ENCODE results near the gene OSBP2. TPM values are rescaled to one million over a fixed set of nuclear protein-coding genes. Genes with fewer than 3 reads are reported as not detected.

Gene OSBP2
- polyA plus RNA-seq, 1 donor (not counting 4 experiments of a cell fraction or from before 2014, with no cell fraction given): 3.0 TPM

- no peaks in the 10 kb centered on the region for H3K27me3 ChIP-seq (ENCODE audit: control insufficient read depth, extremely low read depth, insufficient read depth, low read length)
- FAIRE-seq: no peak
- no peak overlapping the region for H2AFZ ChIP-seq (ENCODE audit: control insufficient read depth, low read length)
- no peaks in the 10 kb centered on the region for H3K36me3 ChIP-seq (ENCODE audit: control insufficient read depth in 2 of 2, extremely low read depth in 1 of 2, insufficient read depth in 2 of 2, low read length in 2 of 2)
- no peaks in the 10 kb centered on the region for H3K79me2 ChIP-seq (ENCODE audit: control insufficient read depth, insufficient read depth, low read length)
- no peak for DNase-seq (ENCODE audit: low read depth, low spot score)
- H3K4me3 ChIP-seq (ENCODE audit: control insufficient read depth in 2 of 3, extremely low read depth in 1 of 3, insufficient read depth in 2 of 3, low read depth in 1 of 3, low read length in 3 of 3): no peak overlapping the region
- H4K20me1 ChIP-seq (ENCODE audit: control insufficient read depth, extremely low read depth, insufficient read depth, low read length): no peaks in the 10 kb centered on the region
- no peaks in the 10 kb centered on the region for H3K9me3 ChIP-seq (ENCODE audit: control insufficient read depth, low read depth, low read length)
- dilution Hi-C loops (cut with MboI; ENCODE audit: extremely low pct_ligation_motif_present, low sequenced_read_pairs): no loop called here
- H3K27ac ChIP-seq (ENCODE audit: control insufficient read depth, insufficient read depth, low read length): no peak overlapping the region
- no peak overlapping the region for H3K4me2 ChIP-seq (ENCODE audit: control insufficient read depth, extremely low read depth, insufficient read depth, low read depth, low read length)
- no peaks in the 10 kb centered on the region for H3K9me1 ChIP-seq (ENCODE audit: control insufficient read depth, extremely low read depth, insufficient read depth, low read length)
- no peak overlapping the region for H3K9ac ChIP-seq (ENCODE audit: control insufficient read depth, extremely low read depth, insufficient read depth, low read length)
- no peaks in the 10 kb centered on the region for H3K4me1 ChIP-seq (ENCODE audit: control insufficient read depth, extremely low read depth, insufficient read depth, low read length)
- TF ChIP-seq CTCF (optimal IDR thresholded peaks at IDR 0.05 in 1 of 3, IDR thresholded peaks at IDR 0.05 in 1 of 3, conservative IDR thresholded peaks at IDR 0.05 in 1 of 3; ENCODE audit: extremely low read depth in 1 of 3, insufficient read depth in 2 of 3, low read length in 3 of 3) (no peak), EZH2 (IDR thresholded peaks at IDR 0.05; ENCODE audit: low read length) (no peak)
Measured at GRCh38 chr22:30795118-30795517, 100.4 kb downstream of the OSBP2 start.

GRCh38 chr22:30801695-30802094 is 107.0 kb downstream of the OSBP2 start:
- TF ChIP-seq EZH2 (IDR thresholded peaks at IDR 0.05; ENCODE audit: low read length): no peak
- no peak for TF ChIP-seq CTCF (optimal IDR thresholded peaks at IDR 0.05 in 1 of 3, IDR thresholded peaks at IDR 0.05 in 1 of 3, conservative IDR thresholded peaks at IDR 0.05 in 1 of 3; ENCODE audit: extremely low read depth in 1 of 3, insufficient read depth in 2 of 3, low read length in 3 of 3)
- no peaks in the 10 kb centered on the region for H3K79me2 ChIP-seq (ENCODE audit: control insufficient read depth, insufficient read depth, low read length)
- no peak overlapping the region for H3K27ac ChIP-seq (ENCODE audit: control insufficient read depth, insufficient read depth, low read length)
- DNase-seq (ENCODE audit: low read depth, low spot score) (no peak), FAIRE-seq (no peak)
- dilution Hi-C loops (cut with MboI; ENCODE audit: extremely low pct_ligation_motif_present, low sequenced_read_pairs): no loop called here
- peaks cover 40% of the 10 kb centered on the region for H3K4me1 ChIP-seq (ENCODE audit: control insufficient read depth, extremely low read depth, insufficient read depth, low read length)
- H4K20me1 ChIP-seq (ENCODE audit: control insufficient read depth, extremely low read depth, insufficient read depth, low read length): no peaks in the 10 kb centered on the region
- H3K4me3 ChIP-seq (ENCODE audit: control insufficient read depth in 2 of 3, extremely low read depth in 1 of 3, insufficient read depth in 2 of 3, low read depth in 1 of 3, low read length in 3 of 3): peak overlapping the region in 1 of 3 experiments; percentile 65
- peak overlapping the region; percentile 84 for H3K4me2 ChIP-seq (ENCODE audit: control insufficient read depth, extremely low read depth, insufficient read depth, low read depth, low read length)
- H3K9ac ChIP-seq (ENCODE audit: control insufficient read depth, extremely low read depth, insufficient read depth, low read length): no peak overlapping the region
- peaks cover 4% of the 10 kb centered on the region for H3K9me1 ChIP-seq (ENCODE audit: control insufficient read depth, extremely low read depth, insufficient read depth, low read length)
- H2AFZ ChIP-seq (ENCODE audit: control insufficient read depth, low read length): no peak overlapping the region
- H3K9me3 ChIP-seq (ENCODE audit: control insufficient read depth, low read depth, low read length): no peaks in the 10 kb centered on the region
- H3K27me3 ChIP-seq (ENCODE audit: control insufficient read depth, extremely low read depth, insufficient read depth, low read length): peaks cover 3% of the 10 kb centered on the region
- H3K36me3 ChIP-seq (ENCODE audit: control insufficient read depth in 2 of 2, extremely low read depth in 1 of 2, insufficient read depth in 2 of 2, low read length in 2 of 2): no peaks in the 10 kb centered on the region

All from keratinocyte (primary cell).